CD14-positive monocyte (primary cell): ENCODE results near the gene FAM89A. TPM values are rescaled to one million over a fixed set of nuclear protein-coding genes. Genes with fewer than 3 reads are reported as not detected.

Experiments
- DNase-seq, 3 donors: peaks; one replicate each; pipeline ENCODE4 v3.0.0-alpha.2; 2011 to 2022
- H2AFZ ChIP-seq: 2 replicates; pipeline ENCODE4 v1.6.0; 2012; ENCODE audit warnings: mild to moderate bottlenecking, low read depth, low read length, inconsistent platforms; ENCODE audit not compliant: insufficient read depth, poor library complexity, severe bottlenecking
- H3K27ac ChIP-seq, 2 donors: 1 replicate in 1 of 2; 2 replicates in 1 of 2; pipeline ENCODE4 v1.5.1; 2012 to 2013; ENCODE audit warnings: low read length in 2 of 2, control low read depth in 1 of 2, inconsistent platforms in 1 of 2, low read depth in 1 of 2, mild to moderate bottlenecking in 1 of 2
- H3K27me3 ChIP-seq, 2 donors: one replicate each; pipeline versions ENCODE4 v1.6.0 to v1.6.1; 2011 to 2013; ENCODE audit warnings: low read length in 2 of 2; ENCODE audit not compliant: control insufficient read depth in 2 of 2, insufficient read depth in 2 of 2
- H3K36me3 ChIP-seq, 2 donors: replicated peaks in 1 of 2; 1 replicate in 1 of 2; 2 replicates in 1 of 2; pipeline versions ENCODE4 v1.5.1 to v1.6.1; 2012 to 2013; ENCODE audit warnings: low read length in 2 of 2, control low read depth in 1 of 2, inconsistent platforms in 1 of 2, mild to moderate bottlenecking in 1 of 2; ENCODE audit not compliant: insufficient read depth in 2 of 2, control insufficient read depth in 1 of 2
- H3K4me1 ChIP-seq, 2 donors: 1 replicate in 1 of 2; 2 replicates in 1 of 2; pipeline versions ENCODE4 v1.5.1 to v1.6.1; 2012 to 2013; ENCODE audit warnings: low read length in 2 of 2, control low read depth in 1 of 2, inconsistent platforms in 1 of 2, mild to moderate bottlenecking in 1 of 2, moderate library complexity in 1 of 2; ENCODE audit not compliant: insufficient read depth in 2 of 2, control insufficient read depth in 1 of 2
- H3K4me2 ChIP-seq: replicated peaks from 2 replicates; pipeline ENCODE3; 2012; ENCODE audit warnings: low read length, moderate library complexity, mild to moderate bottlenecking; ENCODE audit not compliant: poor library complexity, severe bottlenecking; ENCODE audit errors: extremely low read depth
- H3K4me3 ChIP-seq, 3 experiments: fragments of 200-600 bp in 1 of 3; sonication (generic) in 1 of 3; replicated peaks in 1 of 3; 1 replicate in 2 of 3; 2 replicates in 1 of 3; pipeline ENCODE4 v1.5.1; 2011 to 2013; ENCODE audit warnings: low read length in 3 of 3, mild to moderate bottlenecking in 3 of 3, control low read depth in 2 of 3, low read depth in 2 of 3, inconsistent platforms in 1 of 3, moderate library complexity in 1 of 3
- H3K79me2 ChIP-seq: 2 replicates; pipeline ENCODE4 v1.6.0; 2012; ENCODE audit warnings: mild to moderate bottlenecking, control low read depth, inconsistent platforms, low read length, moderate library complexity; ENCODE audit not compliant: insufficient read depth
- H3K9ac ChIP-seq: 2 replicates; pipeline ENCODE4 v1.6.0; 2017; ENCODE audit warnings: low read length, mild to moderate bottlenecking; ENCODE audit not compliant: insufficient read depth, poor library complexity, severe bottlenecking
- H3K9me3 ChIP-seq, 2 donors: replicated peaks in 1 of 2; 1 replicate in 1 of 2; 2 replicates in 1 of 2; pipeline versions ENCODE4 v1.5.1 to v1.6.1; 2012 to 2013; ENCODE audit warnings: low read length in 2 of 2, control low read depth in 1 of 2; ENCODE audit not compliant: control insufficient read depth in 1 of 2, insufficient read depth in 1 of 2
- H4K20me1 ChIP-seq: 2 replicates; pipeline ENCODE4 v1.6.0; 2012; ENCODE audit warnings: mild to moderate bottlenecking, low read length, control low read depth, moderate library complexity; ENCODE audit not compliant: insufficient read depth
- H3K27ac Mint-ChIP-seq, 7 donors: one replicate each; pipeline ENCODE4 v1.8.0; 2020; ENCODE audit warnings: mild to moderate bottlenecking in 7 of 7, mixed read lengths in 7 of 7, moderate library complexity in 6 of 7, inconsistent platforms in 2 of 7
- H3K27me3 Mint-ChIP-seq, 3 donors: one replicate each; pipeline ENCODE4 v1.8.0; 2021 to 2022; ENCODE audit warnings: low read depth in 3 of 3, mild to moderate bottlenecking in 3 of 3, mixed read lengths in 3 of 3, moderate library complexity in 3 of 3, inconsistent platforms in 1 of 3
- H3K36me3 Mint-ChIP-seq, 2 donors: one replicate each; pipeline ENCODE4 v1.8.0; 2020; ENCODE audit warnings: mixed read lengths in 2 of 2, inconsistent platforms in 1 of 2, mild to moderate bottlenecking in 1 of 2
- H3K4me1 Mint-ChIP-seq: one replicate; pipeline ENCODE4 v1.8.0; 2020; ENCODE audit warnings: mild to moderate bottlenecking, mixed read lengths
- H3K4me3 Mint-ChIP-seq, 2 donors: one replicate each; pipeline ENCODE4 v1.8.0; 2020; ENCODE audit warnings: mild to moderate bottlenecking in 2 of 2, mixed read lengths in 2 of 2, moderate library complexity in 1 of 2
- H3K9me3 Mint-ChIP-seq, 7 donors: one replicate each; pipeline ENCODE4 v1.8.0; 2020 to 2022; ENCODE audit warnings: mixed read lengths in 7 of 7, mild to moderate bottlenecking in 6 of 7, moderate library complexity in 6 of 7, inconsistent platforms in 2 of 7
- CTCF ChIP-seq: fragments of 200-600 bp; IDR thresholded peaks from one replicate; pipeline ENCODE4 v1.8.0; 2022; ENCODE audit warnings: antibody characterized with exemption, mild to moderate bottlenecking
- WGBS: methylation state at CpG from one replicate; pipeline ENCODE4 v1.1.5; 2013; ENCODE audit warnings: missing lambda C conversion rate; ENCODE audit not compliant: insufficient coverage; 5-methylcytosine and 5-hydroxymethylcytosine counted together
- intact Hi-C, 2 donors: fragments of 100-400 bp; cut with micrococcal nuclease; formaldehyde crosslinking; loops; one replicate each; pipeline versions ENCODE4 v1.15.0 to v1.15.1; 2023
- polyA plus RNA-seq, 3 donors: library from polyadenylated mRNA; depleted of rRNA in 1 of 3; unstranded in 2 of 3; stranded (reverse) in 1 of 3; fragments of 300-500 nt in 2 of 3; fragments of >200 nt in 1 of 3; fragmentation: Illumina TruSeq in 2 of 3; gene quantifications; 1 replicate in 2 of 3; 2 replicates in 1 of 3; pipeline ENCODE4 v1.2.3, GENCODE V29; 2012 to 2021

Gene FAM89A
- polyA plus RNA-seq, 3 donors = 2.0 to 11.7 (median 4.4) TPM

- H4K20me1 ChIP-seq = no peaks in the 10 kb centered on the region
- H2AFZ ChIP-seq = peak overlapping the region; percentile 64
- H3K36me3 ChIP-seq = no peaks in the 10 kb centered on the region
- no peak for DNase-seq
- H3K79me2 ChIP-seq = no peaks in the 10 kb centered on the region
- TF ChIP-seq CTCF = no peak
- peaks cover 18 to 20% of the 10 kb centered on the region in 2 donors for H3K4me1 ChIP-seq
- intact Hi-C loops = no loop called here
- peak overlapping the region; percentile 2 for H3K9ac ChIP-seq
- H3K4me3 Mint-ChIP-seq = peak overlapping the region; percentile 77 to 91
- 0% methylated on average over 3 of the region's 7 CpGs for WGBS
- no peaks in the 10 kb centered on the region for H3K9me3 ChIP-seq
- peaks cover 2 to 12% (median 2%) of the 10 kb centered on the region in 3 donors for H3K27me3 Mint-ChIP-seq
- H3K4me1 Mint-ChIP-seq = peaks cover 26% of the 10 kb centered on the region
- H3K27ac Mint-ChIP-seq = peak overlapping the region in 3 of 7 donors; percentile 18 to 51 (median 43)
- no peaks in the 10 kb centered on the region for H3K27me3 ChIP-seq
- no peak overlapping the region for H3K27ac ChIP-seq
- peaks cover 0 to 2% (median 0%) of the 10 kb centered on the region in 7 donors for H3K9me3 Mint-ChIP-seq
- H3K36me3 Mint-ChIP-seq = peaks cover 6 to 9% of the 10 kb centered on the region in 2 donors
- H3K4me3 ChIP-seq = peak overlapping the region; percentile 3 to 52 (median 10)
- peak overlapping the region; percentile 41 for H3K4me2 ChIP-seq
These were observed 11.4 kb downstream of the FAM89A start for GRCh38 chr1:231028682-231029081.

GRCh38 chr1:231027971-231028370 is 12.1 kb downstream of the FAM89A start:
- Histone ChIP-seq H3K9ac (no peak overlapping the region), H3K9me3 (no peaks in the 10 kb centered on the region), H3K4me2 (peak overlapping the region; percentile 41), H4K20me1 (no peaks in the 10 kb centered on the region), H3K36me3 (no peaks in the 10 kb centered on the region), H3K4me1 (peaks cover 14 to 16% of the 10 kb centered on the region in 2 donors), H2AFZ (peak overlapping the region; percentile 64), H3K79me2 (no peaks in the 10 kb centered on the region), H3K4me3 (no peak overlapping the region), H3K27me3 (no peaks in the 10 kb centered on the region), H3K27ac (no peak overlapping the region)
- no peak for TF ChIP-seq CTCF
- Mint-ChIP-seq H3K27ac (no peak overlapping the region), H3K9me3 (peaks cover 0 to 2% (median 0%) of the 10 kb centered on the region in 7 donors), H3K27me3 (peaks cover 2 to 12% (median 2%) of the 10 kb centered on the region in 3 donors), H3K4me1 (peaks cover 20% of the 10 kb centered on the region), H3K4me3 (peak overlapping the region; percentile 77 to 91), H3K36me3 (peaks cover 6 to 9% of the 10 kb centered on the region in 2 donors)
- 98% methylated on average over 5 of the region's 10 CpGs for WGBS
- intact Hi-C loops = no loop called here
- DNase-seq = no peak
